Effector CD4-positive, alpha-beta T cell (primary cell): Measurements from ENCODE around the gene DMRTC2. TPM values are rescaled to one million over a fixed set of nuclear protein-coding genes. Genes with fewer than 3 reads are reported as not detected.

Experiments
- DNase-seq: peaks from one replicate; pipeline ENCODE4 v3.0.0-alpha.2; 2020
- total RNA-seq: gene quantifications from one replicate; lab custom pipeline; 2026; lab: John Stamatoyannopoulos, UW

DMRTC2 gene
- total RNA-seq, result not detected

DNA sequence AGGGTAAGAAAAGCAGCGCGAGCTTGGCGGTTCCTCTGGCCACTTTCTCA, at the start of gene DMRTC2:
DMRTC2 (plus strand) TSS at position 42 of the 50 bp plus-strand sequence. CDS start 2,387 bp downstream, outside the sequence.
- DNase-seq, result no peak

DNA sequence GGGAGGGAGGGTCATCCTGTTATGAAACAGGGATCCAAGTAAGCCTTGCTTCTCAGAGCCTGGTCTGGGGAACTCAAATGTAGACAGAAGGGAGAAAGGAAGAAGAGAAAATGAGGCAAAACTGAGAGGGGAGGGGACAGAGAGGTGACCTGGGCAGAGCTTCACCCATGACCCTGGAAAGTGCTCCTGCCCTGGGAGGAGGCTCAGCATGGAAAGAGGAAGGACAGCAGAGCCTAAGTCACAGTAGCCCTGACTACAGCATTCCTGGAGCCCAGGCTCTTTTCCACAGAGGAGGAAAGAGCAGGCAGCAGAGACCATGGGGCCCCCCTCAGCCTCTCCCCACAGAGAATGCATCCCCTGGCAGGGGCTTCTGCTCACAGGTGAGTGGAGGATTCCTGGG, 48.5 kb upstream of the DMRTC2 start, which contains the start of gene CEACAM3:
CEACAM3 (plus strand) TSS at position 226 of the 400 bp plus-strand sequence; CDS start at position 317, 91 bp downstream.
- DNase-seq, result no peak

DNA sequence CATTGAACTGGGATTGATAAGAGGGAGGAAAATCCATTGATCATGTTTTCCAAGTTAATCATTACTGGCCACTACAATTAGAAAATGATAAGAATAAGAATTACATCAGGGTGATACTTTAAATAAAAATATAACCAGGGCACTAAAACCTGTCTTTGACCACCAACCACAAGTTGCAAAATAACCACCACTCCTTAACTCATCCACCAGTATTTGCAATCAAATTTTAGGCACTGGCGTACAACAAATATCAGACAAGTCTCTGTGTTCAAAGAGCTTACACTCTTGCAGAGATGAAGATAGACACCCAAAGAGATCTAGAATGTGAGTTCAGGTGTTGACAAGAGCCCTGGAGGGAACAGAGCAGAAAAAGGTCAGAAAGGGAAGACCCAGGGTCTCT, 47.9 kb upstream of the DMRTC2 start:
- DNase-seq, result no peak

GRCh38 chr19:41799444-41800000, 45.3 kb upstream of the DMRTC2 start:
- no peak for DNase-seq

GRCh38 chr19:41801031-41801430, 43.8 kb upstream of the DMRTC2 start:
- DNase-seq, result no peak

GRCh38 chr19:41801792-41802211, 43.0 kb upstream of the DMRTC2 start:
- DNase-seq, result no peak

GRCh38 chr19:41802770-41803169, 42.1 kb upstream of the DMRTC2 start:
- no peak for DNase-seq

DNA sequence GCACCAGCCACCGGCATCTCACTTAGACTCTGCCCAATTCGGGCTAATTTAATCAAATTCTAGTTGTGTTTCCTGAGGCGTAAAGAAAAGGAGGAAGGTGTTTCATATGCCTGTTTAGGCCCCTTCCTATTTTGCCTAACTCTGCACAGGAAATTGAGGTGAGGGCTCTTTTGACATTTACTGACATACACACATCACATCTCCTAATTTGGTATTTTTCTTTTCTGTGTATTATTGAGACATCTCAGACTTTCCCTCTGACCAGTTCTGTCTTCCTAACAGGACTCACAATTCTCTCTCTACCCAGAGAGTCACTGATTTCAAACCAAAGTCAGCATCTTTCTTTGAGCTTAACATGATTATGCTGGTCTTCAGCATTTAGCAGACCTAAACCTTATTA, 40.5 kb upstream of the DMRTC2 start:
- no peak for DNase-seq

DNA sequence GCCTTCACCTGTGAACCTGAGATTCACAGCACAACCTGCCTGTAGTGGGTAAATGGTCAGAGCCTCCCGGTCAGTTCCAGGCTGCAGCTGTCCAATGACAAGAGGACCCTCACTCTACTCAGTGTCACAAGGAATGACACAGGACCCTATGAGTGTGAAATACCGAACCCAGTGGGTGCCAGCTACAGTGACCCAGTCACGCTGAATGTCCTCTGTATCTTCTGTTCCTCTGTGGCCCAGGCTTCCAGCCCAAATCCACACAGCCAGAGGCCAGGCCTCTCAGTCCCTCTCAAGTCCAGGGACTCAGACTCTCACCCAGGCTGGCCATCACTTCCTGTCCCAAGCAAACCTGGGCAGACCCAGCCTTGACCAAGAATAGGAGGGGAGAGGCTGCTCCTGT, 37.7 kb upstream of the DMRTC2 start:
- no peak for DNase-seq

DNA sequence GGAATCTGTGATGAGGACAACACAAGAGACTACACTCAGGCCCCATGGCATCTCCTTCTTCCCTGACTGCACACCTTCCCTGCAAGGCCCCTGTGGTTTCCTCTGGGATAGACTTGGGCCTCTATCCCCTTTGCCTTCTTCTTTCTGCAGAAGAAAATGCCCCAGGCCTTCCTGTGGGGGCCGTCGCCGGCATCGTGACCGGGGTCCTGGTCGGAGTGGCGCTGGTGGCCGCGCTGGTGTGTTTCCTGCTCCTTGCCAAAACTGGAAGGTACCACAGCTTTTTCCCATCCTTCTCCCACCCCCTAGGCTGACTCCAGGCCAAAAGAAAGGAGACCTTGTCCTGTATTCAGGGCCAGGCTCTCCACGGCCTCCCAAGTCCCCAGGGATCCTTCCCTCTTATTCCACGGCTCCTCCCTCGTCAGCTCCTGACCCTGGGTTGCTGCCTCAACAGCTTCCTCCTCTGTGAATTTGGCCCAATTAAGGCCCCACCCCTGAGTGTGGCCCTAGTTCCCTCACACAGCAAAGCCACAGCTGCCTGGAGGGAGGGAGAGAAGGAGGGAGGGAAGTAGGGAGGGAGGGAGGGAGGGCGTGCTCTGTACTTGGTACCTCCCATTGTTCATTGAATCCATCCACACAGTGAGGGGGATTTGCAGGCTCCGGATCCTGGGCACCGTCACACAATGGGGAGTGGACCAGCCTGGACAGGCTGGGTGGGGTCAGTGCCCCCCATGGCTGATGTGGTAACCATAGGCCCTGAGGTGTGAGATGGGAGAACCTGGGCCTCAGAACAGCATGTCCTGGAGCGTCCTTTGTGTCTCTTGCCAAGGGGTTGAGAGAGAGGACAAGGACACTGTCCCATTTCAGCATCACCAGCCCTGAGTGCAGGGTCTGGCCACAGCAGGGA, 35.9 kb upstream of the DMRTC2 start:
- DNase-seq, result no peak

GRCh38 chr19:41810301-41810700, 34.5 kb upstream of the DMRTC2 start:
- DNase-seq, result no peak

DNA sequence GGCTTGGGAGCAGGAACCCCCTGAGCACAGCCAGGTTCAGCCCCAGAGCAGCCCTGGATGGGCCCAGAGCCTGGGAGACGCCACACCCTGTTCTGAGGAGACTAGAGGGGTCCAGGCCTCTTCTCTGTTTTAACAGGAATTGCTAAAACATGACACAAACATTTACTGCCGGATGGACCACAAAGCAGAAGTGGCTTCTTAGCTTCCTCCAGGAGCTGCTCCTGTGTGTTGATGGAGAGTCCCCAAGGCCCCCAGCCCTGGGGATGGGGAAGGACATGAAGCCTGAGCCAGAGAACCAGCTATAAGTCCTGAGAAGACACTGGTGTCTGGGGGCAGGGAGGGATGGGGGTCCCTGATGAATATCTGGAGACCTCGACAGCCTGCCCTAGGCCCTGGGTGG, 33.8 kb upstream of the DMRTC2 start:
- DNase-seq, result no peak

GRCh38 chr19:41811981-41812380, 32.9 kb upstream of the DMRTC2 start:
- no peak for DNase-seq

DNA sequence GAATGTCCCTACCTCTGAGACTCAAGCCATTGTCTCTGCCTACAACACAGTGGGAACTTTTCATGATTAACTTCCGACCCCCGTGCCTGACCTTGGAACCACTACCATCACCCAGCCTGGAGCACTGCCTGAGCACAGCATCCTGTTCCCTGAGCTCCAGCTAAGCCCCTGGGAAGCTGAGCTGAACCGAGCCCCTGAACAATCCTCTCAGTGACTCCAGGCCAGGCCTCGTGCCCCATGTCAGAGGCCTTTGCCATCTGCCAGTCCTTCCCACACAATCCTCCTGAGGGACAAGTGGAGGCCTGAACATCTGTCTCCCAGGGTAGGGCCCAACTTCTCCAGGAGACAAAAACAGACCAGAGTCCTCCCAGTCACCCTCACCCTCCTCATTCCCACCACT, 30.9 kb upstream of the DMRTC2 start:
- no peak for DNase-seq

- DNase-seq, result no peak
Measured at GRCh38 chr19:41815301-41815700, 29.5 kb upstream of the DMRTC2 start.

GRCh38 chr19:41816761-41817160, 28.1 kb upstream of the DMRTC2 start:
- DNase-seq, result no peak

DNA sequence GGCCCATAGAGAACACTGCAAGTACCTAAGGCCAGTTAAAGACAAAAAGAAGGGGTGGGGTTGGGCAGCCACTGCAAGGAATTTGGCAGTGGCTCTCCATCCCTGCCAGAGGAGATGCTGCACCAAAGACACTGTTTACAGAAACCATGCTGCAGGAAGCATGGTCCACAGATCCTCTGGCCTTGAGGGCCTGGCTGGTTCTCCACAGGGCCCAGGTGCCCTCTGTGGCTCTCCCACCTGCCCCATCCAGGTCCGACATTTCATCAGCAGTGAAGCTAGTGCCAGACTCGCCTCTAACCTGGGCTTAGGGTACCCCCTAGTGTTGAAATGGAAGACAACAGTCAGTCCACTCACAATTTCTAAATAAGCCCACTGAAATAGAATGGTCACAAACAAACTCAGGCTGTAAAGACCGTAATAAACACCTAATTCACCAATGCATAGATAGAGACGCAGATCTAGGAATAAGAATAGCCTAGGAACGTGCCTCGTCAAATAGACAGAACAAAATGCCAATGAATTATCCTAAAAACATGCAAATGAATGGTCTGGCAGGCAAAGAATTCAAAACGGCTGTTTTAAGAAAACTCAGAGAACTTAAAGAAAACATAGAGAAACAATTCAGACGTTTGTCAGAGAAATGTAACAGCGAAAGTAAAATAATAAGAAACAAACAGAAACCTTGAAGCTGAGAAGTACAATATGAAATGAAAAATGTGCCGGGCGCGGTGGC, 23.7 kb upstream of the DMRTC2 start:
- DNase-seq, result peak; percentile 17

DNA sequence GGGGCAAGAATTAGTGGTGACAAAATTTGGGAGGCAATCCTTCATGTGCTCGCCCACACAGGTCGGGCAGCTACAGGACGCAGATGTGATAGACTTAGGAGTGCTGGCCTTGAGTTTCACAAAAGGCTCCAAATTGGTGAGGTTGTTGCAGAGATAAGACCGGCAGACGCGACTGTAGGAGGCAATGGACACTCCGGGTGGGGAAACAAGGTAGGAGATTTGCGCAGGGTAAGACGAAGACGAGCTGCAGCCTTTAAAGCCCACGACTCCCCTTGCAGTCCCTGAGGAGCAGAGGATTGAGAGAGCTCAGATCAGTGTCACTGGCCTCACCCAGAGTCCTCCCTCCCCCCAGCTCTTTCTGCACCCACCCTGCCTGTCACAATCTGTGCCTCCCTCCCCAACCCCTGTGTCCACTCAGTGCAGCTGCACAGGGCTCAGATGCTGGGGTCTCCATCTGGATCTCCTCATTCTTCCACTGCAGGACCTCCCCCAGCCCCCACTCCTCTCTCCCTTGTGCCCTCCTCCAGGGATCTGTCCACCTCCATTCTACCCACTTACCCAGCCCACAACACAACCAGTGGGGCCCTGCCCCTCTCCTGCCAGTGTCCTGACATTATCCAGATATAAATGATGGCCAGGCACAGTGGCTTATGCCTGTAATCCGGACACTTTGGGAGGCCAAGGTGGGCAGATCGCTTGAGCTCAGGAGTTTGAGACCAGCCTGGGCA, 6.7 kb upstream of the DMRTC2 start:
- no peak for DNase-seq

DNA sequence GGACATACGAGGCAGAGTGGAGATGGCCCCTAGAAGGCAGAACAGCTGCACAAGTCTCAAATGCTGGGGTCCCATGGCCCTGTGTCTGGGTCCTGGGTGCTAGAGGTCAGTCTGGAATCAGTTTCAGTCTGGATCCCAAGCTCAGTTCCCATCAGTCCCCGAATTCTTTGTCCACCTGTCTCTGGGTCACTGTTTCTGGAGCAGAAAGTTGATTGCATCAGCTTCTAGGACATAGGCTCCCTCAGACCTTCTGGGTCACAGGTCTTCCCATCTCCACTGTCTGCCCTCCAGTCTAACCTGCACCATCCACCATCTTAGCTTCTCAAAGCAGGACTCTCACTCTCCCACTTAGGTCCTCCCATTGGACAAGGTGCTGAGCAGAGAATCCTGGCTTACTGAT, 5.6 kb upstream of the DMRTC2 start:
- no peak for DNase-seq

DNA sequence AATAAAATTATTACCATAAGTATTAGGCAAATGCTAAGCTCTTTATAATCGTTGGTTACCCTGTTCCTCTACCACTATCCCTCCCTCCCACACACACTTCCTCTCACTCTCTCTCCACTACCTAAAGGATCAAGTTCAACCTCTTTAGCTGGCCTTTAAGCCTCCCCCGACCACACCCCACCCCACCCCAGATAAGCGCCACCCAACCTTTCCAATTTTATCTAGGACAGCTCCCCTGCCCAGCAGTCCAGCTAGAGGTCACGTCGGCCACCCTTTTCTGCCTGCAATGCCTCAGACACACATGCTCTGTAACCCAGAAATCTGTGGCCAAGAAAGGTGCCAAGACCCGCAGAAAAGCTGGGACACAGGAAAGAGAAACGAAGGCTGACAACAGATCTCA, 1.5 kb upstream of the DMRTC2 start:
- DNase-seq, result no peak

DNA sequence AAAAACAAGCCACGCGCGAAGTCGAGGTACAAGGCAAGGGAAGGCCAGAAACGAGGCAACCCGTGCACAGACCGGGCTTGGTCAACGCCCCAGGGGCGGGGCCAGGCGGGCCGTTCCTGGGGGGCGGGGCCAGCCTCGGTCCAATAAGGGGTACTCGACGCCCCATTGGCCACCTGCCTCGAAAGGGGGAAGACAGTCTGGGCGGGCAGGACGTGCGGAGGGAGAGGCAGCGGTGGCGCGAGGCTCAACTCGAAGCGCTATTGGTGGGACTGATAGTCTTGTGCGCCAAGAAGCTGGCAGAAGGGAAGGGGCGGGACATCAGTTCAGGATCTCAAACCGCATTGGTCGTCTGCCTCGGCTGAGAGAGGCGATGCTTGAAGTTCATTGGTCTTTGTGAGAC, 241 bp upstream of the DMRTC2 start, which contains the start of gene LYPD4:
LYPD4 (minus strand) TSS at position 83 of the 400 bp plus-strand sequence. CDS start 5,398 bp downstream, outside the sequence.
- no peak for DNase-seq

GRCh38 chr19:41845051-41845590, 279 bp downstream of the DMRTC2 start:
- no peak for DNase-seq
